B cell (primary cell): ENCODE results near the gene PRICKLE3. TPM values are rescaled to one million over a fixed set of nuclear protein-coding genes. Genes with fewer than 3 reads are reported as not detected.
"Not testable (repeated sequence)": the region's sequence is repeated elsewhere in the genome, so short reads cannot be mapped to it uniquely, and the experiment has no call there.

Experiments
- ATAC-seq: fragments of 200-7000 bp; cut with Tn5 transposase; one replicate; pipeline ENCODE4 v1.10.0; 2021; ENCODE audit warnings: low read depth, mild to moderate bottlenecking, moderate number of reproducible peaks, moderate library complexity
- CTCF ChIA-PET: fragments of 350-600 bp; sonication (Branson Sonifier 250); formaldehyde crosslinking; loops from one replicate; lab custom pipeline; 2021; ENCODE audit warnings: antibody characterized with exemption, inconsistent platforms; lab: Charles Lee
- POLR2A ChIA-PET: fragments of 350-600 bp; sonication (Branson Sonifier 250); formaldehyde crosslinking; loops from one replicate; lab custom pipeline; 2021; ENCODE audit warnings: antibody characterized with exemption; lab: Charles Lee
- DNase-seq: peaks from one replicate; pipeline ENCODE4 v3.0.0; 2013
- H2AFZ ChIP-seq: 2 replicates; pipeline ENCODE4 v1.6.1; 2012; ENCODE audit warnings: mild to moderate bottlenecking, low read depth, low read length; ENCODE audit not compliant: insufficient read depth, poor library complexity, severe bottlenecking
- H3K27ac ChIP-seq, 2 donors: 1 replicate in 1 of 2; 2 replicates in 1 of 2; pipeline ENCODE4 v1.5.1; 2012 to 2013; ENCODE audit warnings: low read length in 2 of 2, mild to moderate bottlenecking in 2 of 2, moderate library complexity in 1 of 2
- H3K27me3 ChIP-seq, 4 experiments: fragments of 200-600 bp in 1 of 4; sonication (generic) in 1 of 4; replicated peaks in 1 of 4; 1 replicate in 2 of 4; 2 replicates in 2 of 4; pipeline versions ENCODE4 v1.6.1 to v1.7.0; 2013 to 2016; ENCODE audit warnings: low read length in 3 of 4, mild to moderate bottlenecking in 2 of 4, mixed read lengths in 1 of 4, moderate library complexity in 1 of 4; ENCODE audit not compliant: insufficient read depth in 4 of 4, control insufficient read depth in 3 of 4; ENCODE audit errors: control extremely low read depth in 1 of 4
- H3K36me3 ChIP-seq, 2 experiments: replicated peaks in 1 of 2; 1 replicate in 1 of 2; 2 replicates in 1 of 2; pipeline versions ENCODE4 v1.6.1 to v1.7.1; 2013; ENCODE audit warnings: low read length in 1 of 2; ENCODE audit not compliant: insufficient read depth in 2 of 2, control insufficient read depth in 1 of 2; ENCODE audit errors: control extremely low read depth in 1 of 2, extremely low read depth in 1 of 2
- H3K4me1 ChIP-seq, 2 donors: fragments of 200-600 bp in 1 of 2; sonication (generic) in 1 of 2; 1 replicate in 1 of 2; 2 replicates in 1 of 2; pipeline versions ENCODE4 v1.5.1 to v1.6.1; 2013 to 2017; ENCODE audit warnings: low read length in 2 of 2; ENCODE audit not compliant: control insufficient read depth in 2 of 2, insufficient read depth in 2 of 2
- H3K4me2 ChIP-seq: replicated peaks from 2 replicates; pipeline ENCODE3; 2012; ENCODE audit warnings: mild to moderate bottlenecking, low read depth, low read length; ENCODE audit not compliant: poor library complexity, severe bottlenecking
- H3K4me3 ChIP-seq, 5 experiments: fragments of 200-600 bp in 1 of 5; sonication (generic) in 1 of 5; 1 replicate in 3 of 5; 2 replicates in 2 of 5; pipeline versions ENCODE4 v1.5.1 to v1.7.0; 2011 to 2016; ENCODE audit warnings: low read length in 4 of 5, mild to moderate bottlenecking in 4 of 5, low read depth in 2 of 5, control low read depth in 1 of 5, moderate library complexity in 1 of 5; ENCODE audit not compliant: insufficient read depth in 1 of 5; ENCODE audit errors: control extremely low read depth in 1 of 5, extremely low read depth in 1 of 5
- H3K79me2 ChIP-seq: fragments of 200-600 bp; sonication (generic); one replicate; pipeline ENCODE4 v1.6.0; 2016; ENCODE audit warnings: low read length; ENCODE audit not compliant: control insufficient read depth, insufficient read depth
- H3K9ac ChIP-seq: fragments of 200-600 bp; sonication (generic); 2 replicates; pipeline ENCODE4 v1.6.1; 2017; ENCODE audit warnings: mild to moderate bottlenecking, low read length, moderate library complexity
- H3K9me3 ChIP-seq, 3 donors: one replicate each; pipeline versions ENCODE4 v1.6.1 to v1.7.1; 2013; ENCODE audit warnings: low read length in 2 of 3; ENCODE audit not compliant: control insufficient read depth in 2 of 3, insufficient read depth in 1 of 3; ENCODE audit errors: control extremely low read depth in 1 of 3
- H4K20me1 ChIP-seq: 2 replicates; pipeline ENCODE4 v1.6.0; 2012; ENCODE audit warnings: mild to moderate bottlenecking, low read length; ENCODE audit not compliant: insufficient read depth, control insufficient read depth, poor library complexity, severe bottlenecking
- H3K27ac Mint-ChIP-seq: one replicate; pipeline ENCODE4 v1.8.0; 2021; ENCODE audit warnings: mixed read lengths
- H3K27me3 Mint-ChIP-seq: one replicate; pipeline ENCODE4 v1.8.0; 2021; ENCODE audit warnings: mixed read lengths
- H3K4me1 Mint-ChIP-seq: one replicate; pipeline ENCODE4 v1.8.0; 2021; ENCODE audit warnings: mixed read lengths
- H3K4me3 Mint-ChIP-seq: one replicate; pipeline ENCODE4 v1.8.0; 2021; ENCODE audit warnings: mixed read lengths
- H3K9me3 Mint-ChIP-seq: one replicate; pipeline ENCODE4 v1.8.0; 2022; ENCODE audit warnings: mixed read lengths; ENCODE audit not compliant: insufficient read depth
- EZH2 ChIP-seq: IDR thresholded peaks from 2 replicates; pipeline ENCODE4 v1.6.1; 2012; ENCODE audit warnings: borderline replicate concordance, low read depth, mild to moderate bottlenecking, moderate library complexity, low read length; ENCODE audit not compliant: insufficient read depth, poor library complexity, severe bottlenecking
- WGBS: methylation state at CpG from one replicate; pipeline ENCODE4 v1.1.5; 2013; ENCODE audit warnings: missing lambda C conversion rate; ENCODE audit not compliant: insufficient coverage; 5-methylcytosine and 5-hydroxymethylcytosine counted together
- intact Hi-C: fragments of 100-400 bp; cut with micrococcal nuclease; formaldehyde crosslinking; loops from one replicate; pipeline ENCODE4 v1.10.0; 2022
- polyA plus RNA-seq: library from polyadenylated mRNA; depleted of rRNA; stranded (reverse); fragments of >200 nt; gene quantifications from 2 replicates; pipeline ENCODE4 v1.2.3, GENCODE V29; 2012
- total RNA-seq, 2 donors: library from RNA; stranded (reverse); fragments of 120-200 nt in 1 of 2; gene quantifications; 1 replicate in 1 of 2; 2 replicates in 1 of 2; pipeline versions ENCODE4 v1.2.3 to v1.2.4, GENCODE V29; 2013 to 2022
- TF ChIP-seq, protein P1 (sequence below): fragments of 200-600 bp; IDR thresholded peaks from one replicate; pipeline ENCODE4 v1.8.0; 2022; ENCODE audit warnings: antibody characterized with exemption, mild to moderate bottlenecking

PRICKLE3 gene
- total and polyA plus RNA-seq, 2 donors (not counting 1 experiment from before 2014, with no cell fraction given) = 16.2 to 21.0 TPM

DNA sequence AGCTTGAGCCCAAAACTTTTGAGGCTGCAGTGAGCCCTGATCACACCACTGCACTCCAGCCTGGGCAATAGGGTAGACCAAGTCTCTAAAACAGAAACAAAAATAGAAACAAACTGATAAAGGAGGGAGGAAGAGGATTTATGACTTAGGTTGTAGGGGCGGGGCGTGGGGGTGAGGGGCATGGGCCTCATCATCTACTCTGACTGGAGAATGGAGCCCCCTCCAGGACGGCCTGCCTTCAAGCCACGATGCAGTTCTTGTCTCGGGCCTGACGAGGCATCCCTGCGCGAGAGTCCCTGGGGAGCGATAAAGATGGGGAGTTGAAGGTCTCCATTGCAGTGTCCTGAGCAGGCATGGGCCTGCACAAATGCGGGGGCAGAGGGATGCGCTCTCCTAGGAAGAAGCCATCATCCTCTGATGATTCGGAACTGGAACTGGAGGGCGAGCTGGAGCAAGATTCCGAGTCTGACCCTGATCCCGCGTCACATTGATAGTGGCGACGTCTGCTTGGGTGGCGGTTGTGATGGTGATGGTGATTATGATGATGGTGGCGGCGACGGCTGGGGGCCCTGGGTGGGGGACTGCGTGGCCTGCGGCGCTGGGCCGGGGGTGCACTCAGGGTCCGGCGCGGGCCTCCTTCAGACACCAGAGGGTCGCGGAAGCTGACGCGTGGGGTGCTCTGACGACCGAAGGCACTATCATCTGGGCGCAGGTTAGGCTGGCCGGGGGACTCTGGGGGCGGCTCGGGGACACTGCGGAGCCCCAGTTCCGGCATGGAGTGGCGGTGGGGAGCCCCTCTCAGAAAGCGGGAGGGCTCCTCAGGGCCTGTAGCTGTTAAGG lies 10.5 kb downstream of the PRICKLE3 start:
- ATAC-seq = no peak
- no peaks in the 10 kb centered on the region for H3K27me3 ChIP-seq
- H3K4me3 ChIP-seq = no peak overlapping the region
- H3K4me2 ChIP-seq = no peak overlapping the region
- H3K27me3 Mint-ChIP-seq = no peaks in the 10 kb centered on the region
- peaks cover 0 to 29% of the 10 kb centered on the region in 2 experiments for H3K36me3 ChIP-seq
- intact Hi-C loops = no loop called here
- POLR2A ChIA-PET = no interaction called here
- CTCF ChIA-PET = no interaction called here
- H3K9me3 Mint-ChIP-seq = no peaks in the 10 kb centered on the region
- DNase-seq = no peak
- H3K27ac ChIP-seq = no peak overlapping the region
- H3K79me2 ChIP-seq = peaks cover 9% of the 10 kb centered on the region
- no peaks in the 10 kb centered on the region for H3K9me3 ChIP-seq
- H2AFZ ChIP-seq = no peak overlapping the region
- 93% methylated on average over 20 of the region's 43 CpGs for WGBS
- no peak for TF ChIP-seq EZH2
- TF ChIP-seq, protein P1, sequence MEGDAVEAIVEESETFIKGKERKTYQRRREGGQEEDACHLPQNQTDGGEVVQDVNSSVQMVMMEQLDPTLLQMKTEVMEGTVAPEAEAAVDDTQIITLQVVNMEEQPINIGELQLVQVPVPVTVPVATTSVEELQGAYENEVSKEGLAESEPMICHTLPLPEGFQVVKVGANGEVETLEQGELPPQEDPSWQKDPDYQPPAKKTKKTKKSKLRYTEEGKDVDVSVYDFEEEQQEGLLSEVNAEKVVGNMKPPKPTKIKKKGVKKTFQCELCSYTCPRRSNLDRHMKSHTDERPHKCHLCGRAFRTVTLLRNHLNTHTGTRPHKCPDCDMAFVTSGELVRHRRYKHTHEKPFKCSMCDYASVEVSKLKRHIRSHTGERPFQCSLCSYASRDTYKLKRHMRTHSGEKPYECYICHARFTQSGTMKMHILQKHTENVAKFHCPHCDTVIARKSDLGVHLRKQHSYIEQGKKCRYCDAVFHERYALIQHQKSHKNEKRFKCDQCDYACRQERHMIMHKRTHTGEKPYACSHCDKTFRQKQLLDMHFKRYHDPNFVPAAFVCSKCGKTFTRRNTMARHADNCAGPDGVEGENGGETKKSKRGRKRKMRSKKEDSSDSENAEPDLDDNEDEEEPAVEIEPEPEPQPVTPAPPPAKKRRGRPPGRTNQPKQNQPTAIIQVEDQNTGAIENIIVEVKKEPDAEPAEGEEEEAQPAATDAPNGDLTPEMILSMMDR = no peak
- no peak overlapping the region for H3K9ac ChIP-seq
- peak overlapping the region; percentile 6 for H3K27ac Mint-ChIP-seq
- peaks cover 6 to 24% of the 10 kb centered on the region in 2 donors for H3K4me1 ChIP-seq
- H4K20me1 ChIP-seq = peaks cover 9% of the 10 kb centered on the region
- no peak overlapping the region for H3K4me3 Mint-ChIP-seq
- peaks cover 34% of the 10 kb centered on the region for H3K4me1 Mint-ChIP-seq

DNA sequence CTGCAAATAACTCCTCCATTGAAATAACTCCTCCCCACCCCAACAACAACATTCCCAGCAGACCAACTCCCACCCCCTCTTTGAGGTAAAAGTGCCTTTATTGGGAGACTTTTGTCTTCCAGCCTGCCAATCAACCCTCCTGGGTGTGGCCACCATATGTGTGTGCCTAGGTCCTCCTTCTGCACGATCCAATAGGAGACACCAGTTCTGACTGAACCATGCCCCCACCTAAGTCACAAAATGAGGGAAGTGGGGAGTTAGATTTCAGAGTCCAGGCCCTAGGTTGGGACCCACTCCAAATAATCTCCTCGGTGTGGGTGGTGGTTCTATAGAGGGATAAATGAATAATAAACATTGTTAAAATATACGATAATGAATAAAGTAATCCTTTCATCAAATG lies 11.4 kb downstream of the PRICKLE3 start:
- DNase-seq (no peak), ATAC-seq (no peak)
- no peaks in the 10 kb centered on the region for H3K27me3 ChIP-seq
- ChIA-PET POLR2A (no interaction called here), CTCF (no interaction called here)
- H3K27ac ChIP-seq = no peak overlapping the region
- TF ChIP-seq, protein P1 = no peak
- TF ChIP-seq EZH2 = no peak
- no CpG with 5 or more reads among the region's 3 CpGs for WGBS
- H3K9ac ChIP-seq = no peak overlapping the region
- intact Hi-C loops = loop anchor here (5.0 kb wide), 1 partner anchor 257 kb away; the partner anchor contains the start of gene PIM2
- Mint-ChIP-seq H3K4me1 (peaks cover 34% of the 10 kb centered on the region), H3K4me3 (no peak overlapping the region), H3K27ac (peak overlapping the region; percentile 37), H3K9me3 (no peaks in the 10 kb centered on the region), H3K27me3 (no peaks in the 10 kb centered on the region)
- peaks cover 6 to 24% of the 10 kb centered on the region in 2 donors for H3K4me1 ChIP-seq
- no peaks in the 10 kb centered on the region for H3K9me3 ChIP-seq
- peaks cover 9% of the 10 kb centered on the region for H3K79me2 ChIP-seq
- no peak overlapping the region for H2AFZ ChIP-seq
- H4K20me1 ChIP-seq = peaks cover 9% of the 10 kb centered on the region
- no peak overlapping the region for H3K4me3 ChIP-seq
- H3K36me3 ChIP-seq = peaks cover 0 to 28% of the 10 kb centered on the region in 2 experiments
- no peak overlapping the region for H3K4me2 ChIP-seq

DNA sequence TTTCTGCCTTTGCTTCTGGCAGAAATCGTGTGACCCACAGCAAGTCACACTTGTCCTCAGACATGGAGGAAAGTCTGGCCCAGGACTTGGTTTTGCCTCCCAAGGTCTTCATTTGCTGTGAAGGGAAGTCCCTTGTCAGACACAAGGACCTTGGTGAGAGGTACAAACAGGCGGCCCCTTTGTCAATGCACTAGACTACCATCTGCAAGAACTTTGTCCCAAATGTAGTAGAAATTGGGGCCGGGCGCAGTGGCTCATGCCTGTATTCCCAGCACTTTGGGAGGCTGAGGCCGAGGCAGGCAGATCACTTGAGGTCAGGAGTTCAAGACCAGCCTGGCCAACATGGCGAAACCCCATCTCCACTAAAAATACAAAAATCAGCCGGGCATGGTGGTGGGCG lies 12.6 kb downstream of the PRICKLE3 start:
- POLR2A ChIA-PET, H3K9me3 ChIP-seq, H3K9me3 Mint-ChIP-seq, H3K79me2 ChIP-seq, H3K27me3 ChIP-seq, ATAC-seq, DNase-seq, H3K27me3 Mint-ChIP-seq, H3K4me3 ChIP-seq, H2AFZ ChIP-seq, H4K20me1 ChIP-seq, H3K9ac ChIP-seq: not testable (repeated sequence)
- peaks cover 39% of the 10 kb centered on the region for H3K4me1 Mint-ChIP-seq
- Histone ChIP-seq H3K4me2 (peak overlapping the region; percentile 82), H3K36me3 (peaks cover 0 to 22% of the 10 kb centered on the region in 2 experiments), H3K4me1 (peaks cover 10 to 32% of the 10 kb centered on the region in 2 donors), H3K27ac (peak overlapping the region; percentile 74 to 84)
- peak overlapping the region; percentile 90 for H3K4me3 Mint-ChIP-seq
- WGBS = 100% methylated on average over 3 of the region's 8 CpGs
- intact Hi-C loops = loop anchor here (2.0 to 5.0 kb wide), 2 partner anchors 17 to 256 kb away; partner anchors contain the start of gene PIM2
- CTCF ChIA-PET = interaction anchor here (1.7 kb wide), 1 partner anchor 11 kb away, joined by 4 read pairs; no protein-coding TSS in a partner anchor
- H3K27ac Mint-ChIP-seq = peak overlapping the region; percentile 92
